Measurements from ENCODE around the gene SLC26A2. TPM values are rescaled to one million over a fixed set of nuclear protein-coding genes. Genes with fewer than 3 reads are reported as not detected.

SLC26A2 gene
- total RNA-seq, 1 experiment from 2014 or later, result 10.2 TPM

DNA sequence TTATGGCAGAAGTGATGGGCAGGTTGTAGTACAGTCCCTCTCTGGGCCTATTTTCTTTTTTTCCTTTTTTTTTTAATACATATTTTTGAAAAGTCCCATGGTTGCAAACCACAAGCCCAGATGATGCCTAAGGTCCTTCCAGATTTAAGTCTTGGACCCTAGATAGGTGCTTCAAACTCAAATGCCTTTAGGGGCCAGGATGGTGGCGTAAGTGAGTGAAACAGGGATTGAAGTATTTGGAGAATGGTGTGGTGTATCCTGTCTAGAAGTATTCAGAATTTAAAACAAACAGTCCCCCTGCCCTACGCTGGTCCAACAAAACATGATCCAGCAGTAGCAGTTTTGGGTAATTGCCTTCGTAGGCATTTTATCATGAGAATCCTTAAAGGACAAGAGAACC is 37.7 kb downstream of the SLC26A2 start:
- no peak for DNase-seq (ENCODE audit: low spot score)
- in situ Hi-C loops (cut with HindIII; ENCODE audit: low sequenced_read_pairs), result loop anchor here (25.0 kb wide), 1 partner anchor 361 kb away; no protein-coding TSS in a partner anchor

- in situ Hi-C loops (cut with HindIII; ENCODE audit: low sequenced_read_pairs), result loop anchor here (25.0 kb wide), 1 partner anchor 362 kb away; no protein-coding TSS in a partner anchor
- DNase-seq (ENCODE audit: low spot score), result no peak
These were observed 38.8 kb downstream of the SLC26A2 start for GRCh38 chr5:149999359-149999758.

DNA sequence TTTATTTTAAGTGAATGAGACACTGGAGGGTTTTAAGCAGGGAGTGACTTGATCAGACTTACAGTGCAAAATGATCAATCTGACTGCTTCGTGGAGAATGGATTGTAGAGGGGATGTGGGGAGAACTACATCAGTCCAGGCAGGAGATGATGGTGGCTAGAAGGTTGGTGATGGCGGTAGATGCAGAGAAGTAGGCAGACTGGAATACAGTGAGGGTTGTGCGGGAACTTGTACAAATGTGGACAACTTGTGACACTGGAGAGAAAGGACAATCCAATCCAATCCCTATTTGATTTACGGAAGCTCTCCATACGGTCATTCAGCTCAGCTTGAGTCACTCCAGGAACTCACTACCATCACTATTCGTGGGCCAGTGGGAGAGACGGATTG is 39.3 kb downstream of the SLC26A2 start:
- DNase-seq (ENCODE audit: low spot score), result no peak
- in situ Hi-C loops (cut with HindIII; ENCODE audit: low sequenced_read_pairs), result loop anchor here (25.0 kb wide), 1 partner anchor 363 kb away; no protein-coding TSS in a partner anchor

DNA sequence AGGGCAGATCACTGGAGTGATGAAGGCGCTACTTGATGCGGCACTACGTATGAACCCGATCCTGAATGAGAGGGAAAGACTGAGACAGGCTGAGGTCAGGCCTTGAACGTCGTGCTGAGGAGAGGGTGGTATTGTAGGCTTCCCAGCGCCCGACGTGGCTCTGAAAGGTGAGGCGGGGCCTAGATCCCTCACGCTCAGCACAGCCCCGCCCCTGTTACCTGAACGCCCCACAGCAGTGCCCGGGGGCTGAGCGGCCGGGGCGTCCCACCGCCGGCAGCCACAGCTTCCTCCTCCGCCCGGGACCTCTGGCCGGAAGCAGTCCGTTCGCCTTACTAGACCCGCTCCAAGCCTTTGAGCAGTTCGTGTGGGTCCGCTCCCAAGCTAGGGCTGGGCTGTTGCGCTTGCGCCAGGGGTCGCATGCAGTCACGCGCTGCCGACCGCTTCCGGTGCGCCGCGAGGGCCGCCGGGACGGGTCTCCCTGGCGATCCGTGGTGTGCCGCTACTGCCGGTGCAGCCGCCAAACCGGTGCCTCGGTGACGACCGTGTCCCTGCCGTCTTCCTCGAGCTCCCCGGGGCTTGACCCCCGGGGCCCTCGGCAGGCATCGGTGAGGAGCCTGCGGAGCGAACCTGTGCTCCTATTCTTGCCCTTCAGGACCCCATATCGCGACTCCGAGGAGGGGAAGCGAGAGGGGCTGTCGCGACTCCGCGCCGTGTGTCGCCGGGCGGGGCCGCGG is 39.9 kb downstream of the SLC26A2 start, which contains the start of the genes HMGXB3 and TIGD6:
Gene HMGXB3, plus strand, starts transcription at position 484 of the 734 bp plus-strand sequence. CDS start 4,114 bp downstream, outside the sequence.
Gene TIGD6, minus strand, starts transcription at position 399 of the 734 bp plus-strand sequence. CDS start 4,306 bp downstream, outside the sequence.
- in situ Hi-C loops (cut with HindIII; ENCODE audit: low sequenced_read_pairs), result no loop called here

DNA sequence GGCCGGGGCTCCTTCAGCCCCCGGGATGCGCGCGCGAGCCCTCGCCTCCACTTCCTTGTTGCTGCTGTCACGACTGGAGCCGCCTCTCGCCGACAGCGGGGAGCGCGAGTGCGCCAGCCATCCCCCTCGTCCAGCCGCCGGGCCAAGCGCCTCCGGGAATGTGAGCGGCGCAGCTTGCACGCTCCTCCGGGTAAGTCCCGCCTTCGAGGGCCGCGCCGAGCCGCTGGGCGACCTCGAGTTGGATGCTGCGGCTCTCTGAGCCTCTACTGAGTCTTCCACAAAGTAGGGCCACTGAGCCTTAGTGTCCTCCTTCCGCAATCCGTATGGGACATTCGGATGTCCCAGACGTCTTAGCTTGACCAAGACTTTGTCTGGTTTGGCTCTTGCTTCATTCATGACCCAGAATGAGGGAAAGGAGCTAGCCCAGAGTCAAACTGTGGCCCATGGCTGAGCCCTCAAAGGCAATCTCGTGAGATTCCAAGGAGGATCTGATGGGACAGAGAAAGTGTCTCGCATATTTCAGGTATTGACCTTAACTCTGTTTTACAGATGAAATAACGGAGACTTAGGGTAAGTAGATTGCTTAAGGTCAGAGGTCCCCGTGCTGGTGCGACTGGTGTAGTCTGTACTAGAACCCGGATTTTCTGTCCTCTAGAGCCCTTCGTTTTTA is 40.6 kb downstream of the SLC26A2 start:
- in situ Hi-C loops (cut with HindIII; ENCODE audit: low sequenced_read_pairs), result no loop called here
- peak; percentile 34 for DNase-seq (ENCODE audit: low spot score)

More for the DNA sequence above, 39.9 kb downstream of the SLC26A2 start, which contains the start of the genes HMGXB3 and TIGD6:
- DNase-seq (ENCODE audit: low spot score), result peak; percentile 93

DNA sequence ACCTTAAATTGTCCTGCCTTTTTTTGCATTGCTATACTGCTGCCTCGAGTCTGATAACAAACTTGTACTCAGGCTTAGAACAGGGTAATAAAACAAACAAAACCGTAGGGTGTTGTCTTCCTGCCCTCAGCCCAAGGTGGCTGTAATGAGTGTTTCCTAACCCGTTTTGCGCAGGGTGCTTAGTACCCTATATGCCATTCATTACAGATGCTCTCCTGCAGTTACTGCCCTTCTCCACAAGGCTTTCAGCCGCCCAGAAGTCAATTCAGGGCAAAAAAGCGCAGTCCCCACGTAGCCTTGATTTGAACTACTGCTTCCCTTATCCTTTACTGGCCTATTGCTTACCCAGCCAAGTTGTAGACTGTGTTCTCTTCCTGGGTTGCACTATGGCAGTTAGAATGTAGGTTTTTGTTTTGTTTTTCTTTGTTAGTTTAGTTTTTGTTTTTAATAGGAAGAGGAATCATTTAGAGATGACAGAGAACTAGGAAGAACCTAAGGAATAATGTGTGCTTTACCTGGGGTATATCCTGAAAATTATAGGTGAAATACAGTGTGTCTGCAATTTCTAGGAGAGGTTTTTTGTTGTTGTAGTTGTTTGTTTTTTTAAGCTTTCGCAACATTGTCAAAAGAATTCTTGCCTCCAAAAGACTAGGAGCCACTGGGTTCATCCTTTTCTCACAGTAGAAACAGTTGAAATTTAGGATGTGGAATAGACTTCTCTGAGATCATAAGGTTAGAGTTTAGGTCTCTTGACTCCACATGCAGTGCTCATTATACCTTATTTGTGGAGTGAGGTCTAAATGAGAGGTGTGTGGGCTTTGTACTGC is 41.3 kb downstream of the SLC26A2 start:
- in situ Hi-C loops (cut with HindIII; ENCODE audit: low sequenced_read_pairs), result no loop called here
- DNase-seq (ENCODE audit: low spot score), result peak; percentile 52

- DNase-seq (ENCODE audit: low spot score), result no peak
- in situ Hi-C loops (cut with HindIII; ENCODE audit: low sequenced_read_pairs), result no loop called here
These were observed 45.8 kb downstream of the SLC26A2 start for GRCh38 chr5:150006318-150006717.

- DNase-seq (ENCODE audit: low spot score), result no peak
- in situ Hi-C loops (cut with HindIII; ENCODE audit: low sequenced_read_pairs), result no loop called here
These were observed 46.5 kb downstream of the SLC26A2 start for GRCh38 chr5:150007050-150007449.

DNA sequence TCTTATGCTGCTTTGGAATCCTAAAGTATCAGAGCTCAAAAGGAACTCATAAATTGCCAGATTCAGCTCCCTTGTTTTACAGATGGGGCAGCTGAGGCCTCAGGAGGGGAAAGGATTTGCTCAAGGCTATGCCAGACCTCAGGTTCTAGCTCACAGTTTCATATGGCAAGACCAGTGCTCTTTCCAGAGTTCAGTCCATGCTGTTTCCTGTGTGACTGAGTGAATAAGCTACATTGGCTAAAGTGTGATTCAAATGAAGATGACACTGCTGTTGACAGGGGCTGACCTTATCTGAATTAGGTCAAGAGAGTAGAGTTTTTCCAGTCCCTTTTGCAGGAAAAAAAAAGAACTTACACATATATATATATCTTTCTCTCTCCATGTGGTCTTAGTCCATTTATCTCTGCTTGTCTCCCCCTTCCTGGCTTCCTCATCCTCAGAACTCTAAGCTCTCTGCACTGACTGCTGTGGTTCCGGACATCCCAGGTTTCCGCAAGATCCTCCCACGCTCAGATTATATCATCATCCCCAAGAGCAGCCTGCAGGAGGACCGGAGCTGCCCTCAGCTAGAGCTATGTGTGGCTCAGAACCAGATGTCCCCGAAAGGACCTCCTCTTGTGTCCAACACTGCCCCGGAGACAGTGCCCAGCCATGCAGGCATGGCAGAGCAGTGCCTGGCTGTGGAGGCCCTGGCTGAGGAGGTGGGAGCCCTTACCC is 49.3 kb downstream of the SLC26A2 start:
- peak; percentile 37 for DNase-seq (ENCODE audit: low spot score)
- in situ Hi-C loops (cut with HindIII; ENCODE audit: low sequenced_read_pairs), result no loop called here

GRCh38 chr5:150013931-150014330 is 53.4 kb downstream of the SLC26A2 start:
- in situ Hi-C loops (cut with HindIII; ENCODE audit: low sequenced_read_pairs), result no loop called here
- no peak for DNase-seq (ENCODE audit: low spot score)

DNA sequence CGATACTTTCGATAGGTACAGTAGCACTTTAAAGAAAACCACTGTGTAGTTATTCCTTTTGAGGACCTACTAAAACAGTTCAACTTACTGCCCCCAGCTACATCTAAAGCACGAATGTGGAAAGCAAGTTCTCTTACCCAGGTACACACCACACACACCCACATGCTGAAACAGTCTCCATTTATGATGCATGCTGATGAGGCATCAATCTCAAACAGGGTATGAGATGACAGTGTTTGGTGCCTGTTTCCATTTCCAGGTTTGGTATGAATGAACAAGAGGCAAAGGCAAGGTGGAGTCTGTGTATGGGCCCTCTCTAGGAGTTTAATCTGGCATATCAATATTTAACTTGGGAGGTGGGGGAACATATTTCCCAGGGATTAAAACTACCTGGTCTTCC is 53.9 kb downstream of the SLC26A2 start:
- no peak for DNase-seq (ENCODE audit: low spot score)
- in situ Hi-C loops (cut with HindIII; ENCODE audit: low sequenced_read_pairs), result no loop called here

- in situ Hi-C loops (cut with HindIII; ENCODE audit: low sequenced_read_pairs), result no loop called here
These were observed 54.9 kb downstream of the SLC26A2 start for GRCh38 chr5:150015415-150015814.

GRCh38 chr5:150016537-150016936 is 56.0 kb downstream of the SLC26A2 start:
- in situ Hi-C loops (cut with HindIII; ENCODE audit: low sequenced_read_pairs), result no loop called here

More at GRCh38 chr5:150015415-150015814, 54.9 kb downstream of the SLC26A2 start:
- no peak for DNase-seq (ENCODE audit: low spot score)

DNA sequence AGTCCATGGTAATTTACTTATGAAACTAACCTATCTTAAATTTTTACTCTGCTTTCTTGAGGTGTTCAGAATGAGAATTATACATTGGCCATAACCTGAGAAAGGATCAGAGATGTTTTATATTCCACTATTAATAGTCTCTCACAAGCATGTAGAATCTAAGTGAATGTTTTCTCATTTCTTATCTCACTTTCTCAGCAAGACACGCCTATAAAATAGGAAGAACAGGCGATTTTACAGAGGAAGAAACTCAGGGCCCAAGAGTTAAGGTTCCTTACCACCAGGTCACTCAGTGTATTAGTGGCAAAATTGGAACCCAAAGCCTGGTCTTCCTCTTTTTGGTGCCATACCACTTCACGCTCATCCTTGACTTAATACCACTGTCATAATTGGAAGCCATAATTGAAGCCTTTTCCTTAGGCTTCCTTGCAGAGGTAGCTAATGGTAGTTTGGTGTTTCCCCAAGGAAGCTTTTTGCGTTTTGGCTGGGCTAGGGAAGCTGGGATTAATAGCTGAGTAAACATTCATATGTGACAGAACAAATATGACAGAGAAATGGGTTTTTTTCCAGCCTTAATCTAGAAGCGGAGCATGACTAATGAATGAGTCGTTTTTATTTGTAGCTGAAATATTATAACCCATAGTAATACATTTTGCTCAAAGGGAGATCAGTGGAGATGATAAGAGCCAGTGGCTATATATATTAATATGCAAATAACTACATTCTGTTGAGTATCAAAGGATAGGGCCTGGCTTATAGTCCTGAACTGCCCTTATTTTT is 56.9 kb downstream of the SLC26A2 start:
- no peak for DNase-seq (ENCODE audit: low spot score)
- in situ Hi-C loops (cut with HindIII; ENCODE audit: low sequenced_read_pairs), result no loop called here

More at GRCh38 chr5:150016537-150016936, 56.0 kb downstream of the SLC26A2 start:
- no peak for DNase-seq (ENCODE audit: low spot score)

DNA sequence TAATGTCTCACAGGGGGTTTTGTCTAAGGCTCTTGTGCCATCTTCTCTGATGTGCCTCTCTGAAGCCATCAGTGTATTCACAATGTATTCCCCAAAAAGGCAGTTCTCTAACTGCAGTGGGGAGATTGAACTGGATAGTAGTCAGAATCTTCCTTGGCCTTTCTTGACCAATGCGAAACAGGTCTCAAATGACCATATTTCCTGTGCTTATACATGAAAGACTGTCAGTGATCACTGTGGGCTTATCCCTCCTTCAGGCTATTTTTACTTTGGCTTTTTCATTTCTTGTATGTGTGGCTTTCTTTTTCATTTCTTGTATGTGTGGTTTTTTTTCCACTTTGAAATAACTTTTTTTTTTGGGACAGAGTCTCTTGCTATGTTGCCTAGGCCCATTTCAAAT is 59.7 kb downstream of the SLC26A2 start:
- no peak for DNase-seq (ENCODE audit: low spot score)
- in situ Hi-C loops (cut with HindIII; ENCODE audit: low sequenced_read_pairs), result no loop called here

DNA sequence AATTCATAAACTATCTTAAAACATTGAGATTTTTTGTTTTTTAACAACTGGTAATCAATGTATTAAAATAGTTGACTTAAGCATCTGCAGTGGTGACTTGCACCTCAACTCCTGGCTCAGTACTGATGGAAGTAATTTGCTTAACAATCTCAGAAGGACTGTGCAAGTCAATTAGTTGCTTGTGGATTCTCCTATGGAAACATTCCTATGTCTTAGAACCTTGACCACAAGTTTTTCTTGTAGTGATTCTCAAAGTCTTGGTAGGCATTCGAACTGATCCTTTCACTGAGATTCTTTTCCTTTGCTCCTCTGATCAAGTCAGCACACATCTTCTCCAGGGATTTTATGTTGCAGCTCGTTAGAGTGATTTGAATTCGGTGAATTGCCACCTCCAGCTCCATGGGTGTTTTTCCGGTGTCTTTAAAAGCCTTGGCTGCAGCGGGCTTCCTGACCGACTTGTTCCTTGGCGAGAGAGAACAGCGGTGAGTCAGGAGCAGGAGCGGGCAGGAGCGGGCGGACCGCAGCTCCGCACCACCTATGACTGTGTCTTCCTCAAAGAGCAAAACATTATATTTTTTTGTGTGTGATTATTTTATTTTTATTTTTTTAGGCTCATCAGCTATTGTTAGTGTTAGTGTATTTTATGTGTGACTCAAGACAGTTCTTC is 61.1 kb downstream of the SLC26A2 start:
- peak; percentile 62 for DNase-seq (ENCODE audit: low spot score)
- in situ Hi-C loops (cut with HindIII; ENCODE audit: low sequenced_read_pairs), result no loop called here

DNA sequence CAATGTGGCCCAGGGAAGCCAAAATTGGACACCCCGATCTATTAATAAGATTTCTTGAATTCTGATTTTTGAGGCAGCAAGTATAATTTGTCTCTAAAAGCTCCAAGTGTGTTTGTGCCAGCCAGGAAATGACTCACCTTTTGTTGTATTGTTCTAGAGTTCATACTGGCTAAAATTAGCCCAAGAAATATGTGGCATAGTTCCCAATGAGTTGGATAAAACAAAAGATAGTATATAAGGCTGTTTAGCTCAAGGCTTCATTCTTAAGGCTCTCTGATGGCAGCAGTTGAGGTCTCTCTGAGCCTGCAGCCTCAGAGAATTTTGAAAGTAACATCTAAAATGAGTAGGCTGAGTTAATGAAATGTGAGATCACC is 61.6 kb downstream of the SLC26A2 start:
- DNase-seq (ENCODE audit: low spot score), result peak; percentile 31
- in situ Hi-C loops (cut with HindIII; ENCODE audit: low sequenced_read_pairs), result no loop called here

DNA sequence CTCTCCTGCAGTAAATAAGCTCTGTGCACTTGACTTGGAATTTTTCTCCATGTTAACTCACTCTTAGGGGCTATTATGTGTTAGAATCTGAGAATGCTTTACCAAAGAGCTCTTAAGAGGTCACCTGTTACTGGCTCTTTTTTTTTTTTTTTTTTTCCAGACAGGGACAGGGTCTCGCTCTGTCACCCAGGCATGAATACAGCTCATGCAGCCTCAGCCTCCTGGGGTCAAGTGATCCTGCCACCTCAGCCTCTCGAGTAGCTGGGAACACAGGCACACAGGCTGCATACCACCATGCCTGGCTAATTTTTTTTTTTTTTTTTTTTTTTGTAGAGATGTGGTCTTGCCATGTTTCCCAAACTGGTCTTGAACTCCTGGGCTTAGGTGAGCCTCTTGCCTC is 62.1 kb downstream of the SLC26A2 start:
- no peak for DNase-seq (ENCODE audit: low spot score)

More for the DNA sequence above, 62.1 kb downstream of the SLC26A2 start:
- in situ Hi-C loops (cut with HindIII; ENCODE audit: low sequenced_read_pairs), result no loop called here
